ENCODE results near the gene CCDC28B.

Gene CCDC28B

DNA sequence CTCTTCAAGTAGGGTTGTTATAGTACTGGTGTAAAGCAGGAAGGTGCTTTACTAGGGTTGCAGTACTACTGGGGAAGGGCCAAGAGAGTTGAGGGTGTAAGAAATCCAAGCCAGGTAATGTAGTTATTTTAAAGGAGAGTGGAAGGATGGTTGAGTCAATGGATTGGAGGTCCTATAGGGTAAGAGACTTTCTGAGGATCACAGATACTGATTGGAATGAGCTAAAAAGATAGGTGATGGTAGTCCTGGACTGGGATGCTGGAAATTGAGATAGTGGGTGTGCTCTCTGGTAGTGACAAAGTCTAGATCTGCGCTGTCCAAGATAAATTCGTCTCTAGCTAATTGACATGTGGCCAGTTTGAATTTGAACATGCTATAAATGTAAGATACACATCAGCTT, 13.9 kb upstream of the CCDC28B start:
- TF ChIP-seq, protein P1, sequence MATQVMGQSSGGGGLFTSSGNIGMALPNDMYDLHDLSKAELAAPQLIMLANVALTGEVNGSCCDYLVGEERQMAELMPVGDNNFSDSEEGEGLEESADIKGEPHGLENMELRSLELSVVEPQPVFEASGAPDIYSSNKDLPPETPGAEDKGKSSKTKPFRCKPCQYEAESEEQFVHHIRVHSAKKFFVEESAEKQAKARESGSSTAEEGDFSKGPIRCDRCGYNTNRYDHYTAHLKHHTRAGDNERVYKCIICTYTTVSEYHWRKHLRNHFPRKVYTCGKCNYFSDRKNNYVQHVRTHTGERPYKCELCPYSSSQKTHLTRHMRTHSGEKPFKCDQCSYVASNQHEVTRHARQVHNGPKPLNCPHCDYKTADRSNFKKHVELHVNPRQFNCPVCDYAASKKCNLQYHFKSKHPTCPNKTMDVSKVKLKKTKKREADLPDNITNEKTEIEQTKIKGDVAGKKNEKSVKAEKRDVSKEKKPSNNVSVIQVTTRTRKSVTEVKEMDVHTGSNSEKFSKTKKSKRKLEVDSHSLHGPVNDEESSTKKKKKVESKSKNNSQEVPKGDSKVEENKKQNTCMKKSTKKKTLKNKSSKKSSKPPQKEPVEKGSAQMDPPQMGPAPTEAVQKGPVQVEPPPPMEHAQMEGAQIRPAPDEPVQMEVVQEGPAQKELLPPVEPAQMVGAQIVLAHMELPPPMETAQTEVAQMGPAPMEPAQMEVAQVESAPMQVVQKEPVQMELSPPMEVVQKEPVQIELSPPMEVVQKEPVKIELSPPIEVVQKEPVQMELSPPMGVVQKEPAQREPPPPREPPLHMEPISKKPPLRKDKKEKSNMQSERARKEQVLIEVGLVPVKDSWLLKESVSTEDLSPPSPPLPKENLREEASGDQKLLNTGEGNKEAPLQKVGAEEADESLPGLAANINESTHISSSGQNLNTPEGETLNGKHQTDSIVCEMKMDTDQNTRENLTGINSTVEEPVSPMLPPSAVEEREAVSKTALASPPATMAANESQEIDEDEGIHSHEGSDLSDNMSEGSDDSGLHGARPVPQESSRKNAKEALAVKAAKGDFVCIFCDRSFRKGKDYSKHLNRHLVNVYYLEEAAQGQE (IDR thresholded peaks at IDR 0.05; ENCODE audit: low read depth), result no peak
- TF ChIP-seq TAF1 (IDR thresholded peaks at IDR 0.05; ENCODE audit: low read depth) (no peak), TCF12 (IDR thresholded peaks at IDR 0.05; ENCODE audit: low read depth) (no peak), EGR1 (IDR thresholded peaks at IDR 0.05) (no peak), ZBTB7A (IDR thresholded peaks at IDR 0.05; ENCODE audit: low read depth) (no peak), CEBPB (IDR thresholded peaks at IDR 0.05) (no peak), CREB1 (IDR thresholded peaks at IDR 0.05; ENCODE audit: low read depth) (no peak), EP300 (IDR thresholded peaks at IDR 0.05; ENCODE audit: borderline replicate concordance) (no peak), TEAD4 (IDR thresholded peaks at IDR 0.05) (no peak), YY1 (IDR thresholded peaks at IDR 0.05; ENCODE audit: low read depth) (no peak), NFIC (IDR thresholded peaks at IDR 0.05) (no peak), RAD21 (IDR thresholded peaks at IDR 0.05; ENCODE audit: low read depth) (no peak), FOXM1 (IDR thresholded peaks at IDR 0.05; ENCODE audit: borderline replicate concordance, low read depth) (no peak)
- TF ChIP-seq, protein P2, sequence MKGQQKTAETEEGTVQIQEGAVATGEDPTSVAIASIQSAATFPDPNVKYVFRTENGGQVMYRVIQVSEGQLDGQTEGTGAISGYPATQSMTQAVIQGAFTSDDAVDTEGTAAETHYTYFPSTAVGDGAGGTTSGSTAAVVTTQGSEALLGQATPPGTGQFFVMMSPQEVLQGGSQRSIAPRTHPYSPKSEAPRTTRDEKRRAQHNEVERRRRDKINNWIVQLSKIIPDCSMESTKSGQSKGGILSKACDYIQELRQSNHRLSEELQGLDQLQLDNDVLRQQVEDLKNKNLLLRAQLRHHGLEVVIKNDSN (IDR thresholded peaks at IDR 0.05), result no peak
- TF ChIP-seq, protein P3, sequence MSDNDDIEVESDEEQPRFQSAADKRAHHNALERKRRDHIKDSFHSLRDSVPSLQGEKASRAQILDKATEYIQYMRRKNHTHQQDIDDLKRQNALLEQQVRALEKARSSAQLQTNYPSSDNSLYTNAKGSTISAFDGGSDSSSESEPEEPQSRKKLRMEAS (IDR thresholded peaks at IDR 0.05), result no peak

- TF ChIP-seq EGR1 (IDR thresholded peaks at IDR 0.05) (no peak), CREB1 (IDR thresholded peaks at IDR 0.05; ENCODE audit: low read depth) (no peak), NFIC (IDR thresholded peaks at IDR 0.05) (no peak), CEBPB (IDR thresholded peaks at IDR 0.05) (no peak), TEAD4 (IDR thresholded peaks at IDR 0.05) (no peak), RAD21 (IDR thresholded peaks at IDR 0.05; ENCODE audit: low read depth) (no peak), ZBTB7A (IDR thresholded peaks at IDR 0.05; ENCODE audit: low read depth) (no peak), EP300 (IDR thresholded peaks at IDR 0.05; ENCODE audit: borderline replicate concordance) (no peak)
- TF ChIP-seq, protein P3 (IDR thresholded peaks at IDR 0.05), result no peak
- TF ChIP-seq, protein P2 (IDR thresholded peaks at IDR 0.05), result no peak
- TF ChIP-seq, protein P1 (IDR thresholded peaks at IDR 0.05; ENCODE audit: low read depth), result no peak
Observed at GRCh38 chr1:32187850-32188249, 12.5 kb upstream of the CCDC28B start.

DNA sequence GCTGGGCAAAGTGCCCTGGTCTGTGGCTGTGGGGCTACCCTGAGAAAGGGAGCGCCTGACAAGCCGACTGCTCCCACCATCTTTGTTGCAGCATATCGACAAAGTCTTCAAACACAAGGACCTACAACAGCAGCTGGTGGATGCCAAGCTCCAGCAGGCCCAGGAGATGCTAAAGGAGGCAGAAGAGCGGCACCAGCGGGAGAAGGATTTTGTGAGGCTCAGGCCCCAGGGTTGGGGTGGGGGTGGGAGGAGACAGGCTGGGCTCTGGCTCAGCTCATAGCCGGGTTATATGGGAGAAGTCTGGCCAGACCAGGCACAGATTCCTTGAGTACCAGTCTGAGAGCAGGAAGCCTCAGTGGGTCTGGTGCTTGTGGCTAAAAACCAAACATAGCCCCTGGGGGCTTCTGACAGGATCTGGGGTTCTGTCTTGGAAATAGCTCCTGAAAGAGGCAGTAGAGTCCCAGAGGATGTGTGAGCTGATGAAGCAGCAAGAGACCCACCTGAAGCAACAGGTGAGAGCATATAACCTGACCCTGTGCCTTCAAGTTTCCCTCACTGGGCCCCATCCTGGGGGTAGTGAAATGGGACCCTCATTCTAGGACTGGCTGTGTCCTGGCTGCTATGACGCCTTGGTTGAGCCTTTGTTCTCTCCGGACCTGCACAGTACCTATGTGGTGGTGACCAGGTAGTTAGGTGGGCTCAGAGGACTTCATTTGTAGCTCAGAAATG, 8.0 kb upstream of the CCDC28B start:
- TF ChIP-seq, protein P2 (IDR thresholded peaks at IDR 0.05), result no peak
- TF ChIP-seq CREB1 (IDR thresholded peaks at IDR 0.05; ENCODE audit: low read depth), result no peak
- TF ChIP-seq, protein P3 (IDR thresholded peaks at IDR 0.05), result no peak
- no peak for TF ChIP-seq FOXM1 (IDR thresholded peaks at IDR 0.05; ENCODE audit: borderline replicate concordance, low read depth)
- no peak for TF ChIP-seq TEAD4 (IDR thresholded peaks at IDR 0.05)
- no peak for TF ChIP-seq RAD21 (IDR thresholded peaks at IDR 0.05; ENCODE audit: low read depth)
- no peak for TF ChIP-seq NFIC (IDR thresholded peaks at IDR 0.05)
- no peak for TF ChIP-seq ZBTB7A (IDR thresholded peaks at IDR 0.05; ENCODE audit: low read depth)
- no peak for TF ChIP-seq EP300 (IDR thresholded peaks at IDR 0.05; ENCODE audit: borderline replicate concordance)

GRCh38 chr1:32194984-32195383, 5.4 kb upstream of the CCDC28B start:
- TF ChIP-seq EGR1 (IDR thresholded peaks at IDR 0.05) (no peak), TCF12 (IDR thresholded peaks at IDR 0.05; ENCODE audit: low read depth) (no peak), TEAD4 (IDR thresholded peaks at IDR 0.05) (no peak), NFIC (IDR thresholded peaks at IDR 0.05) (no peak), EP300 (IDR thresholded peaks at IDR 0.05; ENCODE audit: borderline replicate concordance) (no peak), RAD21 (IDR thresholded peaks at IDR 0.05; ENCODE audit: low read depth) (no peak), CEBPB (IDR thresholded peaks at IDR 0.05) (no peak), CREB1 (IDR thresholded peaks at IDR 0.05; ENCODE audit: low read depth) (no peak), ZBTB7A (IDR thresholded peaks at IDR 0.05; ENCODE audit: low read depth) (no peak), YY1 (IDR thresholded peaks at IDR 0.05; ENCODE audit: low read depth) (no peak), FOXM1 (IDR thresholded peaks at IDR 0.05; ENCODE audit: borderline replicate concordance, low read depth) (no peak), TAF1 (IDR thresholded peaks at IDR 0.05; ENCODE audit: low read depth) (no peak)
- TF ChIP-seq, protein P1 (IDR thresholded peaks at IDR 0.05; ENCODE audit: low read depth), result no peak
- TF ChIP-seq, protein P3 (IDR thresholded peaks at IDR 0.05), result no peak
- TF ChIP-seq, protein P2 (IDR thresholded peaks at IDR 0.05), result no peak
